HG03521 (cell line): Measurements from ENCODE around the gene CNNM1.

Source experiments
- ATAC-seq: cut with Tn5 transposase; IDR thresholded peaks from one replicate; pipeline ENCODE4 v1.9.1; 2021; ENCODE audit warnings: mild to moderate bottlenecking, moderate library complexity; ENCODE audit not compliant: unreplicated experiment

Gene CNNM1

DNA sequence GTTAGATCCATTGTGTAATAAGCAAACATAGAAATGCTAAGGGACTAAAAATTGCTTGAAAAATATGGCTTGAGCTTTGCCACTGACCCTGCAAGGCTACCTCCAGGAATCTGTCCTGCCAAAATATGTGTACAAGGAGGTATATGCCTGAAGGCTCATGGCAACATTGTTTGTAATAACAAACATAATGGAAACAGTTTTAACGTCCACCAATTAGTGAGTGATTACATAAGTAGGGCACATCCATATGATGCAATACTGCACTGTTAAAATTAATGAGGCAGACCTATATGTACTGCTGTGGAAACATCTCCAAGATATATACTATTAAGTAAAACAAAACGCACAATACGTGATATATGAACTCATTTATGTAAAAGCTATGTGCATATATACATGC lies 114.3 kb downstream of the CNNM1 start:
- no peak for ATAC-seq
